LNCAP (cell line): ENCODE measurements around the gene PACSIN1.

ENCODE experiments used
- CTCF ChIP-seq: fragments of 450-650 bp; IDR thresholded peaks from 2 replicates; pipeline ENCODE4 v1.5.1; 2017; ENCODE audit warnings: mild to moderate bottlenecking

Gene PACSIN1, protein sequence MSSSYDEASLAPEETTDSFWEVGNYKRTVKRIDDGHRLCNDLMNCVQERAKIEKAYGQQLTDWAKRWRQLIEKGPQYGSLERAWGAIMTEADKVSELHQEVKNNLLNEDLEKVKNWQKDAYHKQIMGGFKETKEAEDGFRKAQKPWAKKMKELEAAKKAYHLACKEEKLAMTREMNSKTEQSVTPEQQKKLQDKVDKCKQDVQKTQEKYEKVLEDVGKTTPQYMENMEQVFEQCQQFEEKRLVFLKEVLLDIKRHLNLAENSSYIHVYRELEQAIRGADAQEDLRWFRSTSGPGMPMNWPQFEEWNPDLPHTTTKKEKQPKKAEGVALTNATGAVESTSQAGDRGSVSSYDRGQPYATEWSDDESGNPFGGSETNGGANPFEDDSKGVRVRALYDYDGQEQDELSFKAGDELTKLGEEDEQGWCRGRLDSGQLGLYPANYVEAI

GRCh38 chr6:34465531-34466241 is at the start of gene PACSIN1:
TSS of gene PACSIN1 (plus strand) at chr6:34466076. CDS start at chr6:34526306, 60,230 bp downstream.
- no peak for TF ChIP-seq CTCF

DNA sequence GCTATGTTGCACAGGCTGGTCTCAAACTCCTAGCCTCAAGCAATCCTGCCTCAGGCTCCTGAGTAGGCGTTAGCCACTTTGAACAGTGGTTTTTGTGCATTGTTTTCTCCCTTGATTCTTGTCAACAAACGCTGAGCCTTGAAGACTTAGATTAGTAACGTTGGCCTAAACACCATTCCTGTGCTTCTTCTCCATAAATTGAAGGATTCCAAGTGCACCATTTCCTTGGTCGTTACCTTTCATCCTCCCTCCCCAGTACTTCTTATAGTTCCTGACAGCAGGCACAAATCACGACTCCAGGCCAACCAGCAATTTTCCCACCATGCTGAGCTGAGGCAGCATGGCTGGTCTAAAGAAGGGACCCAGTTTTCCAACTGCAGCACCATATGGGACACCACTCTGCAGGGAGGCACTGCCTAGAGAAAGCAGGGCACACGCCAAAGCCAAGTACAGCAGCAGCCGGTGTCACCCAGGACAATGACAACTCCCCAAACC is 49.0 kb upstream of the PACSIN1 start:
- TF ChIP-seq CTCF: no peak

GRCh38 chr6:34418367-34418766 is 47.5 kb upstream of the PACSIN1 start:
- TF ChIP-seq CTCF: no peak

GRCh38 chr6:34423254-34423653 is 42.6 kb upstream of the PACSIN1 start:
- no peak for TF ChIP-seq CTCF

- no peak for TF ChIP-seq CTCF
Measured at GRCh38 chr6:34424200-34425131, 41.4 kb upstream of the PACSIN1 start.

DNA sequence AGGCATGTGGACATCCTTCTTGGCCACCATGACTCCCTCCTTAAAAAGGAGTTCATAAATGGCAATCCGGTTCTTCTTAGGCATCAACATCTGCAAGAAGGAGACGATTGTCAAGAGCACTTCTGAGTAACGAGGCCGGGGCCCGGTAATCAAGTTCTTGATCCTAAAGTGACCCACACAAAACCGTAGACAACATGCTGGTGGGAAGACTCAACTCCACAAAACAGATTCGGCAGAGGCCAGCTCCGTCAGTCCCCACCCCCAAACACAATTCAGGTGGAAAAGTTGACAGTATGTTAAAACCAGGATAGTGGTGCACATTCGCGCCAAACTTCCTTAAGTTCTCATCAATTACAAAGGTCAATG is 40.8 kb upstream of the PACSIN1 start:
- no peak for TF ChIP-seq CTCF
